WTC11 (cell line): ENCODE data around the gene MPC1. TPM values are rescaled to one million over a fixed set of nuclear protein-coding genes. Genes with fewer than 3 reads are reported as not detected.

ENCODE experiments used
- ATAC-seq: fragments of 200-7000 bp; cut with Tn5 transposase; 2 replicates; pipeline ENCODE4 v1.10.0; 2021; ENCODE audit warnings: mild to moderate bottlenecking, moderate library complexity
- CTCF ChIA-PET: fragments of 300-600 bp; sonication (Branson Sonifier 250); formaldehyde crosslinking; loops from one replicate; lab custom pipeline; 2021; ENCODE audit warnings: antibody characterized with exemption; lab: Charles Lee
- POLR2A ChIA-PET: fragments of 350-600 bp; sonication (Branson Sonifier 250); formaldehyde crosslinking; loops from one replicate; lab custom pipeline; 2021; ENCODE audit warnings: antibody characterized with exemption; lab: Charles Lee
- DNase-seq: peaks from one replicate; pipeline ENCODE4 v3.0.0; 2021; ENCODE audit warnings: low spot score
- H3K27ac Mint-ChIP-seq: 2 replicates; pipeline ENCODE4 v1.8.0; 2021; ENCODE audit warnings: mixed read lengths
- H3K27me3 Mint-ChIP-seq: 2 replicates; pipeline ENCODE4 v1.8.0; 2021; ENCODE audit warnings: low read depth, mild to moderate bottlenecking, moderate library complexity, mixed read lengths
- H3K36me3 Mint-ChIP-seq: 2 replicates; pipeline ENCODE4 v1.8.0; 2021; ENCODE audit warnings: mixed read lengths
- H3K4me1 Mint-ChIP-seq: 2 replicates; pipeline ENCODE4 v1.8.0; 2022; ENCODE audit warnings: mixed read lengths
- H3K4me3 Mint-ChIP-seq: 2 replicates; pipeline ENCODE4 v1.8.0; 2021; ENCODE audit warnings: mild to moderate bottlenecking, moderate library complexity, mixed read lengths
- H3K9me3 Mint-ChIP-seq: 2 replicates; pipeline ENCODE4 v1.8.0; 2021; ENCODE audit warnings: mixed read lengths
- ATF1 ChIP-seq: sonication (generic); formaldehyde crosslinking; IDR thresholded peaks from 2 replicates; pipeline ENCODE4 v1.8.1; 2023; ENCODE audit warnings: mild to moderate bottlenecking, moderate library complexity, missing genetic modification reagents
- ATF2 ChIP-seq: sonication (generic); formaldehyde crosslinking; IDR thresholded peaks from 2 replicates; pipeline ENCODE4 v1.8.1; 2022; ENCODE audit warnings: low read depth, missing genetic modification reagents, borderline replicate concordance
- ATF3 ChIP-seq: sonication (generic); formaldehyde crosslinking; conservative IDR thresholded peaks from 2 replicates; pipeline ENCODE4 v1.8.1; 2022; ENCODE audit warnings: mild to moderate bottlenecking, missing genetic modification reagents
- CREB1 ChIP-seq: sonication (generic); formaldehyde crosslinking; IDR thresholded peaks from 2 replicates; pipeline ENCODE4 v1.8.0; 2023; ENCODE audit warnings: mild to moderate bottlenecking, missing genetic modification reagents
- CREM ChIP-seq: sonication (generic); formaldehyde crosslinking; IDR thresholded peaks from 2 replicates; pipeline ENCODE4 v1.8.1; 2022; ENCODE audit warnings: mild to moderate bottlenecking, missing genetic modification reagents, moderate library complexity
- FOXJ3 ChIP-seq: sonication (generic); formaldehyde crosslinking; IDR thresholded peaks from 2 replicates; pipeline ENCODE4 v1.9.0; 2021; ENCODE audit warnings: missing genetic modification reagents, mild to moderate bottlenecking, borderline replicate concordance
- KAT7 ChIP-seq: sonication (generic); formaldehyde crosslinking; IDR thresholded peaks from 2 replicates; pipeline ENCODE4 v1.8.1; 2023; ENCODE audit warnings: missing genetic modification reagents, mild to moderate bottlenecking, borderline replicate concordance
- MXD4 ChIP-seq: fragments of 250-450 bp; sonication (Bioruptor Pico); IDR thresholded peaks from 2 replicates; pipeline ENCODE4 v1.8.0; 2021; ENCODE audit warnings: mild to moderate bottlenecking, moderate library complexity, borderline replicate concordance
- NR3C1 ChIP-seq: sonication (generic); formaldehyde crosslinking; conservative IDR thresholded peaks from 2 replicates; pipeline ENCODE4 v1.8.1; 2023; ENCODE audit warnings: low read depth, mild to moderate bottlenecking, missing genetic modification reagents
- RELA ChIP-seq: sonication (generic); formaldehyde crosslinking; IDR thresholded peaks from 2 replicates; pipeline ENCODE4 v1.8.1; 2022; ENCODE audit warnings: missing genetic modification reagents, mild to moderate bottlenecking, borderline replicate concordance
- TEAD1 ChIP-seq: sonication (generic); formaldehyde crosslinking; IDR thresholded peaks from 2 replicates; pipeline ENCODE4 v1.8.0; 2022; ENCODE audit warnings: mild to moderate bottlenecking, missing genetic modification reagents
- TP53 ChIP-seq: sonication (generic); formaldehyde crosslinking; IDR thresholded peaks from 2 replicates; pipeline ENCODE4 v1.8.1; 2023; ENCODE audit warnings: mild to moderate bottlenecking, missing genetic modification reagents
- ZNF121 ChIP-seq: sonication (generic); formaldehyde crosslinking; IDR thresholded peaks from 2 replicates; pipeline ENCODE4 v1.8.0; 2023; ENCODE audit warnings: missing genetic modification reagents
- ZNF219 ChIP-seq: sonication (generic); formaldehyde crosslinking; IDR thresholded peaks from 2 replicates; pipeline ENCODE4 v1.8.0; 2023; ENCODE audit warnings: missing genetic modification reagents, mild to moderate bottlenecking, borderline replicate concordance
- ZNF232 ChIP-seq: sonication (generic); formaldehyde crosslinking; IDR thresholded peaks from 2 replicates; pipeline ENCODE4 v1.8.0; 2022; ENCODE audit warnings: mild to moderate bottlenecking, missing genetic modification reagents
- ZNF396 ChIP-seq: fragments of 250-450 bp; sonication (Bioruptor Pico); IDR thresholded peaks from 2 replicates; pipeline ENCODE4 v1.8.0; 2021; ENCODE audit warnings: mild to moderate bottlenecking, moderate library complexity, borderline replicate concordance
- ZNF423 ChIP-seq: fragments of 250-450 bp; sonication (Bioruptor Pico); IDR thresholded peaks from 2 replicates; pipeline ENCODE4 v2.1.2; 2022; ENCODE audit warnings: mild to moderate bottlenecking, moderate library complexity
- ZNF512 ChIP-seq: sonication (generic); formaldehyde crosslinking; IDR thresholded peaks from 2 replicates; pipeline ENCODE4 v1.8.1; 2022; ENCODE audit warnings: missing genetic modification reagents, borderline replicate concordance
- ZNF671 ChIP-seq: fragments of 250-450 bp; sonication (Bioruptor Pico); IDR thresholded peaks from 2 replicates; pipeline ENCODE4 v1.8.0; 2021; ENCODE audit warnings: mild to moderate bottlenecking
- total RNA-seq: library from RNA; stranded (reverse); gene quantifications from 3 replicates; pipeline ENCODE4 v1.2.3, GENCODE V29; 2021
- TF ChIP-seq, protein P1 (sequence below): fragments of 250-450 bp; sonication (Bioruptor Pico); IDR thresholded peaks from 2 replicates; pipeline ENCODE4 v2.1.2; 2022; ENCODE audit warnings: mild to moderate bottlenecking, moderate library complexity
- TF ChIP-seq, protein P2 (sequence below): fragments of 250-450 bp; sonication (Bioruptor Pico); IDR thresholded peaks from 2 replicates; pipeline ENCODE4 v1.9.0; 2021; ENCODE audit warnings: mild to moderate bottlenecking
- TF ChIP-seq, protein P3 (sequence below): sonication (generic); formaldehyde crosslinking; IDR thresholded peaks from 2 replicates; pipeline ENCODE4 v1.8.1; 2023; ENCODE audit warnings: mild to moderate bottlenecking, missing genetic modification reagents, moderate library complexity

MPC1 gene
- total RNA-seq, 1 experiment from 2014 or later, result 10.7 TPM

GRCh38 chr6:166406197-166406596 lies 23.5 kb upstream of the MPC1 start:
- Mint-ChIP-seq H3K9me3 (no peaks in the 10 kb centered on the region), H3K27me3 (no peaks in the 10 kb centered on the region), H3K27ac (no peak overlapping the region), H3K4me3 (no peak overlapping the region), H3K4me1 (peaks cover 16% of the 10 kb centered on the region), H3K36me3 (no peaks in the 10 kb centered on the region)
- ATAC-seq (no peak), DNase-seq (no peak)
- no peak for TF ChIP-seq NR3C1
- TF ChIP-seq ZNF121 (CRISPR knock-in tag), result no peak
- TF ChIP-seq, protein P1, sequence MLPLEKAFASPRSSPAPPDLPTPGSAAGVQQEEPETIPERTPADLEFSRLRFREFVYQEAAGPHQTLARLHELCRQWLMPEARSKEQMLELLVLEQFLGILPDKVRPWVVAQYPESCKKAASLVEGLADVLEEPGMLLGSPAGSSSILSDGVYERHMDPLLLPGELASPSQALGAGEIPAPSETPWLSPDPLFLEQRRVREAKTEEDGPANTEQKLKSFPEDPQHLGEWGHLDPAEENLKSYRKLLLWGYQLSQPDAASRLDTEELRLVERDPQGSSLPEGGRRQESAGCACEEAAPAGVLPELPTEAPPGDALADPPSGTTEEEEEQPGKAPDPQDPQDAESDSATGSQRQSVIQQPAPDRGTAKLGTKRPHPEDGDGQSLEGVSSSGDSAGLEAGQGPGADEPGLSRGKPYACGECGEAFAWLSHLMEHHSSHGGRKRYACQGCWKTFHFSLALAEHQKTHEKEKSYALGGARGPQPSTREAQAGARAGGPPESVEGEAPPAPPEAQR (CRISPR knock-in tag), result no peak
- TF ChIP-seq, protein P2, sequence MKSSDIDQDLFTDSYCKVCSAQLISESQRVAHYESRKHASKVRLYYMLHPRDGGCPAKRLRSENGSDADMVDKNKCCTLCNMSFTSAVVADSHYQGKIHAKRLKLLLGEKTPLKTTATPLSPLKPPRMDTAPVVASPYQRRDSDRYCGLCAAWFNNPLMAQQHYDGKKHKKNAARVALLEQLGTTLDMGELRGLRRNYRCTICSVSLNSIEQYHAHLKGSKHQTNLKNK (CRISPR knock-in tag), result no peak
- no peak for TF ChIP-seq TEAD1 (CRISPR knock-in tag)
- ChIA-PET POLR2A (no interaction called here), CTCF (interaction anchor here (1.2 kb wide), 1 partner anchor 93 kb away, joined by 4 read pairs; no protein-coding TSS in a partner anchor)

DNA sequence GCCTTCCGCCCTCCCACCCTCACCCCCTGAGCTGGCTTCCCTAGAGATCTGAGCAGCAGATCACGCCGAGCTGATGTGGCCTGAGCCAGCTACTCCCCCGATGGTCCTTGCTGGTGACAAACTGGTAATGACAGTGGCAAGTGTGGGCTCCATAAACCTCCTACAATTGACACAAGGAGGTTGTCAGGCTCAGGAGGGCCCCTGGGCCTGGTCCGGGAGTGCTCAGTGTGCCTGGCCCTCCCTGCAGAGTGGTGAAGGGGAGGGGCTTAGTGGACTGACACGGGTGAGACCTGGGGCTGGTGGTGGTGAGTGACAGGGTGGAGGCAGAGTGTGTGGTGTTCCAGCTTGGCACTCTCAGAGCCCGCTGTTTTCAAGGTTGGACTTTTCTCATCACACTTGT lies 22.6 kb upstream of the MPC1 start:
- TF ChIP-seq ZNF671 (CRISPR knock-in tag), result no peak
- no peak for TF ChIP-seq CREB1 (CRISPR knock-in tag)
- no peak for TF ChIP-seq ZNF512 (CRISPR knock-in tag)
- TF ChIP-seq, protein P1 (CRISPR knock-in tag), result no peak
- TF ChIP-seq, protein P3, sequence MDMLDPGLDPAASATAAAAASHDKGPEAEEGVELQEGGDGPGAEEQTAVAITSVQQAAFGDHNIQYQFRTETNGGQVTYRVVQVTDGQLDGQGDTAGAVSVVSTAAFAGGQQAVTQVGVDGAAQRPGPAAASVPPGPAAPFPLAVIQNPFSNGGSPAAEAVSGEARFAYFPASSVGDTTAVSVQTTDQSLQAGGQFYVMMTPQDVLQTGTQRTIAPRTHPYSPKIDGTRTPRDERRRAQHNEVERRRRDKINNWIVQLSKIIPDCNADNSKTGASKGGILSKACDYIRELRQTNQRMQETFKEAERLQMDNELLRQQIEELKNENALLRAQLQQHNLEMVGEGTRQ (CRISPR knock-in tag), result no peak
- no peak for TF ChIP-seq KAT7 (CRISPR knock-in tag)
- no peak for TF ChIP-seq ATF2 (CRISPR knock-in tag)
- no peak for TF ChIP-seq FOXJ3
- no peak for TF ChIP-seq CREM
- no peaks in the 10 kb centered on the region for H3K9me3 Mint-ChIP-seq
- H3K36me3 Mint-ChIP-seq, result no peaks in the 10 kb centered on the region
- CTCF ChIA-PET, result no interaction called here
- no peak overlapping the region for H3K27ac Mint-ChIP-seq
- H3K27me3 Mint-ChIP-seq, result peaks cover 5% of the 10 kb centered on the region
- POLR2A ChIA-PET, result no interaction called here
- peaks cover 15% of the 10 kb centered on the region for H3K4me1 Mint-ChIP-seq
- DNase-seq (no peak), ATAC-seq (no peak)
- H3K4me3 Mint-ChIP-seq, result no peak overlapping the region

DNA sequence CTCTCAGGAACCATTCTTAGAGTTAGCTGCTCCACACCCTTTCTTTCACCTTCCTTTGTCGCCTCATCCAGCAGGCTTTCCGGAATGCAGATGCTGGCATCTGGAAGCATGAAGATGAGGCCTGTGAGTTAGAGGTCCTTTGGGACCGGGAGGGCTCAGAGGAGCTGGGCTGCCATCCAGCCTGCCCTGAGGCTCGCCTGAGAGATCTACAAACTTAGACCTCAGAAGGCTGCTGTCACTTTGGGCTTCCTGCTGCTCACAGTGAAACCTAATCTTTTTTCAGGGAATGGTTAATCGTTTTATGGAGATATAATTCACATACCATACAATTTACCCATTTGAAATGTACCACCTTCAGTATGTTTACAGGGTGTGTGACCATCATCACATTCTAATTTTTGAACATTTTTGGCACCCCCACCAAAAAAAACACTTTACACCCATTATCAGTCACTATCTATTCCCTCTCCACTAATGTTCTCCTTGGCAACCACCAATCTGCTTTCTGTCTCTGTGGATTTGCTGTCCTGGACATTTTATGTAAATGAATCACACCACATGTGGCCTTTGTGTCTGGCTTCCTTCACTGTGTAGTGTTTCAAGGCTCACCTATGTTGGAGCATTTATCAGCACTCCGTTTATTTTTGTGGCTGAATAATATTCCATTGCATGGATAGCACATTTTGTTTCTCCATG lies 20.0 kb upstream of the MPC1 start:
- ChIA-PET POLR2A (no interaction called here), CTCF (interaction anchor here (0.6 to 3.2 kb wide), 2 partner anchors 89 to 94 kb away, joined by 3 to 36 read pairs; no protein-coding TSS in a partner anchor)
- H3K4me1 Mint-ChIP-seq, result peaks cover 9% of the 10 kb centered on the region
- H3K9me3 Mint-ChIP-seq, result no peaks in the 10 kb centered on the region
- H3K36me3 Mint-ChIP-seq, result no peaks in the 10 kb centered on the region
- ATAC-seq, result no peak
- H3K4me3 Mint-ChIP-seq, result no peak overlapping the region
- H3K27me3 Mint-ChIP-seq, result peaks cover 5% of the 10 kb centered on the region
- H3K27ac Mint-ChIP-seq, result no peak overlapping the region
- no peak for DNase-seq
- TF ChIP-seq FOXJ3 (no peak), ATF1 (CRISPR knock-in tag) (no peak), ZNF396 (CRISPR knock-in tag) (no peak), RELA (CRISPR knock-in tag) (no peak), ZNF232 (CRISPR knock-in tag) (no peak), ZNF423 (CRISPR knock-in tag) (no peak), ATF3 (no peak), TP53 (no peak), ZNF219 (no peak), MXD4 (CRISPR knock-in tag) (no peak)
- TF ChIP-seq, protein P3 (CRISPR knock-in tag), result no peak
